ENCODE data around the gene ABHD12.

DNA sequence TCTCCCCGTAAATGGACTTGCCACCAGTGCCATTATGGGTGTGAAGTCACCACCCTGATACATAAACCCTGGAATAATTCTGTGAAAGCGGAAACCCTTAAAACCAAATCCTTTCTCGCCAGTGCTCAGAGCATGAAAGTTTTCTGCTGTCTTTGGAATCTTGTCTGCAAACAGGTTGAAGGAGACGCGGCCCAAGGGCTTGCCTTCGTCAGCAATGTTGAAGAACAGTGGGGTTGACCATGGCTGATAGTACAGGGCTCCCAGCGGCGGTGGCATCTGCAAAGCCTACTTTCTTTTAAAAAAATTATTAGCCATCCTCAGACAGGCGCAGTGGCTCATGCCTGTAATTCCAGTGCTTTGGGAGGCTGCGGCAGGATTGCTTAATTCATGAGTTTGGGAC lies 22.1 kb downstream of the ABHD12 start:
- TF ChIP-seq CTCF (IDR thresholded peaks at IDR 0.05): no peak
- TF ChIP-seq EP300 (IDR thresholded peaks at IDR 0.05): no peak
- TF ChIP-seq POLR2AphosphoS5 (IDR thresholded peaks at IDR 0.05): no peak

Data from stomach (tissue), 4 donors.